H1 (cell line): ENCODE results near the gene MBNL2. TPM values are rescaled to one million over a fixed set of nuclear protein-coding genes. Genes with fewer than 3 reads are reported as not detected.

Experiments used
- CTCF ChIA-PET: fragments of 300-600 bp; sonication (Branson Sonifier 250); formaldehyde crosslinking; loops from one replicate; lab custom pipeline; 2021; ENCODE audit not compliant: partially characterized antibody; lab: Charles Lee
- POLR2A ChIA-PET: fragments of 300-600 bp; sonication (Branson Sonifier 250); formaldehyde crosslinking; loops from one replicate; lab custom pipeline; 2021; ENCODE audit warnings: inconsistent platforms; ENCODE audit not compliant: partially characterized antibody; lab: Charles Lee
- DNase-seq, 2 experiments: peaks; one replicate each; pipeline versions ENCODE4 v3.0.0 to v3.0.0-alpha.2; 2010 to 2022; ENCODE audit warnings: low spot score in 2 of 2, low read depth in 1 of 2, mixed read lengths in 1 of 2
- FAIRE-seq: peaks from 2 replicates; lab custom pipeline; 2011; peaks lifted over from hg19 to GRCh38; lab: Jason Lieb, UNC
- H2AFZ ChIP-seq: 2 replicates; pipeline ENCODE4 v1.8.1; 2012; ENCODE audit warnings: low read length, inconsistent platforms
- H2AK5ac ChIP-seq: 2 replicates; pipeline ENCODE4 v1.6.1; 2013; ENCODE audit warnings: low read depth, low read length
- H2BK120ac ChIP-seq: replicated peaks from 2 replicates; pipeline ENCODE3; 2013; ENCODE audit warnings: low read depth, low read length, inconsistent platforms
- H2BK12ac ChIP-seq: 2 replicates; pipeline ENCODE4 v1.6.1; 2013; ENCODE audit warnings: low read depth, low read length
- H2BK15ac ChIP-seq: 2 replicates; pipeline ENCODE4 v1.6.1; 2013; ENCODE audit warnings: low read length
- H2BK20ac ChIP-seq: 2 replicates; pipeline ENCODE4 v1.6.1; 2013; ENCODE audit warnings: low read length
- H2BK5ac ChIP-seq: 2 replicates; pipeline ENCODE4 v1.6.1; 2013; ENCODE audit warnings: low read depth, low read length
- H3K14ac ChIP-seq: 2 replicates; pipeline ENCODE4 v1.6.1; 2013; ENCODE audit warnings: inconsistent platforms; ENCODE audit not compliant: insufficient read length
- H3K18ac ChIP-seq: 2 replicates; pipeline ENCODE4 v1.6.1; 2013; ENCODE audit warnings: low read length; ENCODE audit errors: extremely low read depth
- H3K23ac ChIP-seq: 2 replicates; pipeline ENCODE4 v1.6.1; 2013; ENCODE audit warnings: inconsistent platforms; ENCODE audit not compliant: insufficient read length
- H3K23me2 ChIP-seq: 2 replicates; pipeline ENCODE4 v1.6.1; 2013; ENCODE audit warnings: low read depth, low read length
- H3K27ac ChIP-seq: 2 replicates; pipeline ENCODE4 v1.6.1; 2011; ENCODE audit warnings: low read depth, low read length, inconsistent platforms
- H3K27me3 ChIP-seq, 4 experiments: replicated peaks in 1 of 4; 1 replicate in 1 of 4; 2 replicates in 3 of 4; pipeline versions ENCODE4 v1.6.1 to v1.8.1; 2011 to 2013; ENCODE audit warnings: low read length in 3 of 4, mild to moderate bottlenecking in 3 of 4, inconsistent platforms in 2 of 4, mixed read lengths in 2 of 4, moderate library complexity in 1 of 4; ENCODE audit not compliant: control insufficient read depth in 3 of 4, insufficient read depth in 3 of 4; ENCODE audit errors: extremely low read depth in 1 of 4
- H3K36me3 ChIP-seq, 4 experiments: 2 replicates each; pipeline versions ENCODE4 v1.6.1 to v1.8.1; 2011 to 2013; ENCODE audit warnings: mild to moderate bottlenecking in 4 of 4, low read length in 3 of 4, moderate library complexity in 2 of 4, control low read depth in 1 of 4, inconsistent platforms in 1 of 4; ENCODE audit not compliant: insufficient read depth in 4 of 4, control insufficient read depth in 2 of 4
- H3K4ac ChIP-seq: replicated peaks from 2 replicates; pipeline ENCODE3; 2013; ENCODE audit warnings: low read length, low read depth, mixed read lengths, inconsistent platforms; ENCODE audit not compliant: insufficient read length
- H3K4me1 ChIP-seq, 4 experiments: replicated peaks in 1 of 4; 1 replicate in 1 of 4; 2 replicates in 3 of 4; pipeline versions ENCODE4 v1.6.1 to v1.8.1; 2011 to 2013; ENCODE audit warnings: low read length in 3 of 4, inconsistent platforms in 2 of 4, mixed read lengths in 1 of 4; ENCODE audit not compliant: insufficient read depth in 4 of 4, control insufficient read depth in 3 of 4
- H3K4me2 ChIP-seq, 2 experiments: 2 replicates each; pipeline versions ENCODE4 v1.6.1 to v1.8.1; 2011 to 2013; ENCODE audit warnings: low read depth in 2 of 2, low read length in 2 of 2, control low read depth in 1 of 2, inconsistent platforms in 1 of 2, mild to moderate bottlenecking in 1 of 2; ENCODE audit not compliant: insufficient read depth in 1 of 2
- H3K4me3 ChIP-seq, 4 experiments: fragments of 200-600, 300-600 bp in 1 of 4; sonication (generic), shearing (Covaris generic), sonication (Bioruptor Twin) in 1 of 4; 2 replicates each; pipeline versions ENCODE4 v1.5.1 to v1.8.1; 2011 to 2016; ENCODE audit warnings: low read length in 4 of 4, low read depth in 3 of 4, control low read depth in 2 of 4, inconsistent platforms in 2 of 4, mild to moderate bottlenecking in 2 of 4, mixed read lengths in 1 of 4, moderate library complexity in 1 of 4; ENCODE audit not compliant: insufficient read depth in 2 of 4; ENCODE audit errors: extremely low read depth in 1 of 4
- H3K56ac ChIP-seq: replicated peaks from 2 replicates; pipeline ENCODE3; 2013; ENCODE audit warnings: low read depth, mild to moderate bottlenecking, mixed read lengths, low read length, inconsistent platforms; ENCODE audit not compliant: insufficient read length
- H3K79me1 ChIP-seq: 2 replicates; pipeline ENCODE4 v1.6.1; 2013; ENCODE audit warnings: low read depth, low read length, control low read depth
- H3K79me2 ChIP-seq, 2 experiments: 2 replicates each; pipeline versions ENCODE4 v1.6.1 to v1.8.1; 2012 to 2013; ENCODE audit warnings: low read length in 2 of 2, mild to moderate bottlenecking in 2 of 2, inconsistent platforms in 1 of 2; ENCODE audit not compliant: insufficient read depth in 2 of 2, control insufficient read depth in 1 of 2
- H3K9ac ChIP-seq, 4 experiments: replicated peaks in 1 of 4; 1 replicate in 1 of 4; 2 replicates in 3 of 4; pipeline versions ENCODE4 v1.6.1 to v1.8.1; 2011 to 2013; ENCODE audit warnings: low read depth in 3 of 4, low read length in 3 of 4, control low read depth in 2 of 4, mild to moderate bottlenecking in 2 of 4, moderate library complexity in 2 of 4, inconsistent platforms in 1 of 4; ENCODE audit errors: extremely low read depth in 1 of 4
- H3K9me3 ChIP-seq, 2 experiments: 2 replicates each; pipeline versions ENCODE4 v1.6.1 to v1.8.1; 2012 to 2013; ENCODE audit warnings: mild to moderate bottlenecking in 2 of 2, moderate library complexity in 2 of 2, control low read depth in 1 of 2, inconsistent platforms in 1 of 2, low read depth in 1 of 2, low read length in 1 of 2, mixed read lengths in 1 of 2; ENCODE audit not compliant: insufficient read depth in 2 of 2
- H4K20me1 ChIP-seq, 2 experiments: replicated peaks in 1 of 2; 2 replicates each; pipeline versions ENCODE3 to v1.8.1; 2011 to 2013; ENCODE audit warnings: inconsistent platforms in 2 of 2, low read length in 2 of 2, mild to moderate bottlenecking in 1 of 2; ENCODE audit not compliant: insufficient read depth in 2 of 2, control insufficient read depth in 1 of 2
- H4K5ac ChIP-seq: 2 replicates; pipeline ENCODE4 v1.6.1; 2013; ENCODE audit warnings: low read length, low read depth, mixed read lengths, inconsistent platforms; ENCODE audit not compliant: insufficient read length
- H4K8ac ChIP-seq: 2 replicates; pipeline ENCODE4 v1.8.0; 2013; ENCODE audit warnings: mild to moderate bottlenecking, moderate library complexity, low read length, inconsistent platforms; ENCODE audit not compliant: insufficient read depth; ENCODE audit errors: extremely low read depth
- H4K91ac ChIP-seq: replicated peaks from 2 replicates; pipeline ENCODE3; 2013; ENCODE audit warnings: low read length, mixed read lengths, inconsistent platforms; ENCODE audit not compliant: insufficient read length
- CTBP2 ChIP-seq: IDR thresholded peaks from 2 replicates; pipeline ENCODE4 v1.7.0; 2011; ENCODE audit warnings: borderline replicate concordance, mild to moderate bottlenecking, moderate library complexity, mixed read lengths, low read length; ENCODE audit not compliant: insufficient read depth, insufficient read length
- CTCF ChIP-seq, 3 experiments: IDR thresholded peaks; 1 replicate in 2 of 3; 2 replicates in 1 of 3; pipeline versions ENCODE4 v1.5.1 to v1.6.1; 2011; ENCODE audit warnings: low read length in 3 of 3, mild to moderate bottlenecking in 3 of 3, inconsistent platforms in 2 of 3, low read depth in 1 of 3, moderate library complexity in 1 of 3; ENCODE audit not compliant: insufficient read depth in 1 of 3; ENCODE audit errors: control extremely low read depth in 1 of 3
- GTF2F1 ChIP-seq: IDR thresholded peaks from 2 replicates; pipeline ENCODE4 v1.6.1; 2012; ENCODE audit warnings: low read depth, low read length, improper control_type of control experiment, borderline replicate concordance
- JUN ChIP-seq: IDR thresholded peaks from 2 replicates; pipeline ENCODE4 v1.6.1; 2011; ENCODE audit warnings: low read depth, mild to moderate bottlenecking, improper control_type of control experiment, low read length
- PHF8 ChIP-seq: fragments of 200-600 bp; sonication (generic); conservative IDR thresholded peaks from 2 replicates; pipeline ENCODE4 v1.7.1; 2012; ENCODE audit warnings: low read depth, mild to moderate bottlenecking, inconsistent platforms, low read length, moderate library complexity
- RFX5 ChIP-seq: IDR thresholded peaks from 2 replicates; pipeline ENCODE4 v1.6.1; 2011; ENCODE audit warnings: low read depth, low read length, improper control_type of control experiment, borderline replicate concordance
- SIX5 ChIP-seq: IDR thresholded peaks from 2 replicates; pipeline ENCODE4 v1.6.1; 2011; ENCODE audit warnings: mild to moderate bottlenecking, low read depth, low read length
- TAF1 ChIP-seq: IDR thresholded peaks from 2 replicates; pipeline ENCODE4 v1.6.1; 2011; ENCODE audit warnings: mild to moderate bottlenecking, low read depth, low read length
- TCF12 ChIP-seq: IDR thresholded peaks from 2 replicates; pipeline ENCODE4 v1.6.1; 2011; ENCODE audit warnings: low read depth, mild to moderate bottlenecking, low read length
- TEAD4 ChIP-seq: IDR thresholded peaks from 2 replicates; pipeline ENCODE4 v1.6.1; 2012; ENCODE audit warnings: low read depth, low read length, inconsistent platforms, mixed read lengths
- USF2 ChIP-seq: IDR thresholded peaks from 2 replicates; pipeline ENCODE4 v1.6.1; 2011; ENCODE audit warnings: low read length, improper control_type of control experiment
- WGBS, 2 experiments: shearing (Covaris generic) in 1 of 2; methylation state at CpG; one replicate each; pipeline versions ENCODE4 v1.1.6 to v1.1.7; 2013 to 2015; ENCODE audit warnings: low lambda C conversion rate in 2 of 2, mixed read lengths in 2 of 2, inconsistent platforms in 1 of 2, low coverage in 1 of 2, missing lambda C conversion rate in 1 of 2; ENCODE audit not compliant: insufficient replicate concordance in 2 of 2, insufficient coverage in 1 of 2, insufficient read length in 1 of 2; ENCODE audit errors: extremely low coverage in 1 of 2, missing lambda C conversion rate in 1 of 2; 5-methylcytosine and 5-hydroxymethylcytosine counted together
- polyA plus RNA-seq, 7 experiments: library from polyadenylated mRNA; depleted of rRNA in 3 of 7; stranded (reverse) in 5 of 7; unstranded in 2 of 7; fragments of >200 nt in 5 of 7; fragments of 200-250 nt in 2 of 7; gene quantifications; 1 replicate in 5 of 7; 2 replicates in 1 of 7; 4 replicates in 1 of 7; pipeline versions ENCODE4 v1.2.1 to v1.2.3, GENCODE V29; 2011 to 2013; ENCODE audit warnings: missing spikeins in 2 of 7, mixed read lengths in 2 of 7
- total RNA-seq: library from RNA; stranded (reverse); fragmentation: NEBNext Ultra II Directional; extraction: Animal tissue kit (Norgen Biotek cat#: 25700); gene quantifications from 2 replicates; pipeline ENCODE4 v1.2.1, GENCODE V29; 2021

MBNL2 gene
- total and polyA plus RNA-seq, 2 of the 8 experiments (the other 6 are each of a cell fraction or from before 2014, with no cell fraction given) = 1.0 to 2.6 TPM

GRCh38 chr13:97372936-97373335 lies 150.8 kb downstream of the MBNL2 start:
- Histone ChIP-seq H4K20me1 (no peaks in the 10 kb centered on the region), H3K4ac (no peak overlapping the region), H3K9ac (no peak overlapping the region), H4K5ac (no peak overlapping the region), H3K23me2 (no peaks in the 10 kb centered on the region; the same call in 1 of the 2 replicates), H3K9me3 (no peaks in the 10 kb centered on the region), H3K18ac (no peak overlapping the region), H3K4me2 (no peak overlapping the region), H3K23ac (no peak overlapping the region), H2AK5ac (no peak overlapping the region), H3K79me2 (no peaks in the 10 kb centered on the region), H3K4me1 (no peaks in the 10 kb centered on the region), H3K27ac (no peak overlapping the region), H4K91ac (no peak overlapping the region), H2BK12ac (no peak overlapping the region), H3K4me3 (no peak overlapping the region), H2BK5ac (no peak overlapping the region), H3K36me3 (no peaks in the 10 kb centered on the region), H3K79me1 (no peaks in the 10 kb centered on the region), H3K56ac (no peak overlapping the region), H2BK20ac (no peak overlapping the region), H4K8ac (no peak overlapping the region), H2BK120ac (no peak overlapping the region), H2AFZ (no peak overlapping the region), H3K14ac (no peak overlapping the region), H3K27me3 (no peaks in the 10 kb centered on the region), H2BK15ac (no peak overlapping the region)
- ChIA-PET CTCF (interaction anchor here (0.5 to 0.6 kb wide), 2 partner anchors 34 to 691 kb away, joined by 3 read pairs; no protein-coding TSS in a partner anchor), POLR2A (no interaction called here)
- DNase-seq = no peak
- 88% methylated on average over 4 of the region's 4 CpGs; no CpG with 5 or more reads in 1 of the 2 experiments for WGBS, 2 experiments
- no peak for FAIRE-seq
- no peak for TF ChIP-seq TAF1
- no peak for TF ChIP-seq TEAD4
- no peak for TF ChIP-seq TCF12
- no peak for TF ChIP-seq USF2
- TF ChIP-seq JUN = no peak
- no peak for TF ChIP-seq GTF2F1
- no peak for TF ChIP-seq CTBP2
- TF ChIP-seq SIX5 = no peak
- TF ChIP-seq RFX5 = no peak
- no peak for TF ChIP-seq CTCF (IDR thresholded peaks at IDR 0.05; ENCODE audit: control extremely low read depth in 1 of 3, insufficient read depth in 1 of 3, low read depth in 1 of 3, low read length in 3 of 3)
- TF ChIP-seq PHF8 = no peak
